Measurements from ENCODE around the gene GSX2.

The GSX2 gene

DNA sequence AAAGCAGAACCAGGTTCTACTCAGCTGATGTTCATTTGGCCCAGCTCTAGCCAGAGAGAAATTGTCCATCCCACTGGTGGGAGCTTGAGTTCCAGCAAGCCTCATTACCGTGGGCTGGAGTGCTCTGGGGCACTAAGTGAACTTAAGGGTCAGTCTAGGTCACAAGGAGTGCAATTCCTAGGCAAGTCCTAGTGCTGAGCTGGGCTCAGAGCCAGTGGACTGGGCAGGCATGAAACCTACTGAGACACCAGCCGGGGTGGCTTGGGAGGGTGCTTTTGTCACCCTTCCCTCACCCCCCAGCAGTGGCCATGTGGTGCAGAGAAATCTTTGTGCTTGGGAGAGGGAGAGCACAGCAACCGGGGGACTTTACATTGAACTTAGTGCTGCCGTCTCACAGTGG lies 39.4 kb downstream of the GSX2 start:
- in situ Hi-C loops (cut with MboI; ENCODE audit: low sequenced_read_pairs) = no loop called here
- Histone ChIP-seq H3K9me3 (no peaks in the 10 kb centered on the region), H3K4me1 (peaks cover 8% of the 10 kb centered on the region; the same call in 1 of the 2 replicates), H3K4me3 (no peak overlapping the region), H3K27me3 (ENCODE audit: low read depth) (no peaks in the 10 kb centered on the region), H3K36me3 (replicated peaks) (no peaks in the 10 kb centered on the region)
- no peak for DNase-seq (ENCODE audit: low spot score in 2 of 2)

DNA sequence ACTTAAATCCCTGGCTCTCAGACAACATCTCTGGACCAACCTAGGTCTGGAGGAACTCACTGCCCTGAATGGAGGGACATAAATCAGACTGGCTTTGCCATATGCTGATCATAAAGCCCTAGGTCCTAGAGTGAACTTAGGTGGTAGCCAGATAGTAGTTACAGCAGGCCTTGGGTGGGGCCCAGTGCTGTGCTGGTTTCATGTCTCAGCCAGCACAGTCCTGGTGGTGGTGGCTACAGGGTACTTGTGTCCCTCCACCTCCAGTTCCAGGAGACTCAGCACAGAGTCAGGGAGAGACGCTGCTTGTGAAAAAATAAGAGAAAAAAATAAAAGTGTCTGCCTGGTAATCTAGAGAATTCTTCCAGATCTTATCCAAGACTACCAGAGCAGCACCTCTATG lies 40.3 kb downstream of the GSX2 start:
- H3K36me3 ChIP-seq (replicated peaks) = no peaks in the 10 kb centered on the region
- in situ Hi-C loops (cut with MboI; ENCODE audit: low sequenced_read_pairs) = no loop called here
- DNase-seq (ENCODE audit: low spot score in 2 of 2) = no peak

DNA sequence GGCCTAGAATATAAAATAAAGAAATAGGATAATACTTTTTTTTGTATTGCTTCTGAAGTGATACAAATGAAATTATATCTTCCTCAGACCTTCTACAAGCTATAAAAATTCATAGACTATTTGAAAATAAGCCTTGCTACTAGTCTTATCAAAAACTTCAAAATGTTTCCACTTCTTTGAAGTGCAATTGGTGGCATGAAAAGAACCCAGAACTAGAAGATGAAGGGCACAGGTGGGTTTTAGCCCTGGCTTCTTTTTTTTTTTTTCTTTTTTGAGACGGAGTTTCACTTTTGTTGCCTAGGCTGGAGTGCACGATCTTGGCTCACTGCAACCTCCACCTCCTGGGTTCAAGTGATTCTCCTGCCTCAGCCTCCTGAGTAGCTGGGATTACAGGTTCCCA lies 44.2 kb downstream of the GSX2 start:
- Histone ChIP-seq H3K4me3 (no peak overlapping the region), H3K9me3 (0 out of 2 replicates have a peak, but pooled peaks cover 3% of the 10 kb centered on the region), H3K4me1 (peaks cover 3% of the 10 kb centered on the region; the same call in 1 of the 2 replicates), H3K36me3 (replicated peaks) (no peaks in the 10 kb centered on the region), H3K27me3 (ENCODE audit: low read depth) (no peaks in the 10 kb centered on the region)
- in situ Hi-C loops (cut with MboI; ENCODE audit: low sequenced_read_pairs) = no loop called here
- no peak for DNase-seq (ENCODE audit: low spot score in 2 of 2)

More for the DNA sequence above, 40.3 kb downstream of the GSX2 start:
- peaks cover 8% of the 10 kb centered on the region; the same call in 1 of the 2 replicates for H3K4me1 ChIP-seq
- H3K4me3 ChIP-seq = no peak overlapping the region
- H3K27me3 ChIP-seq (ENCODE audit: low read depth) = no peaks in the 10 kb centered on the region
- no peaks in the 10 kb centered on the region for H3K9me3 ChIP-seq

DNA sequence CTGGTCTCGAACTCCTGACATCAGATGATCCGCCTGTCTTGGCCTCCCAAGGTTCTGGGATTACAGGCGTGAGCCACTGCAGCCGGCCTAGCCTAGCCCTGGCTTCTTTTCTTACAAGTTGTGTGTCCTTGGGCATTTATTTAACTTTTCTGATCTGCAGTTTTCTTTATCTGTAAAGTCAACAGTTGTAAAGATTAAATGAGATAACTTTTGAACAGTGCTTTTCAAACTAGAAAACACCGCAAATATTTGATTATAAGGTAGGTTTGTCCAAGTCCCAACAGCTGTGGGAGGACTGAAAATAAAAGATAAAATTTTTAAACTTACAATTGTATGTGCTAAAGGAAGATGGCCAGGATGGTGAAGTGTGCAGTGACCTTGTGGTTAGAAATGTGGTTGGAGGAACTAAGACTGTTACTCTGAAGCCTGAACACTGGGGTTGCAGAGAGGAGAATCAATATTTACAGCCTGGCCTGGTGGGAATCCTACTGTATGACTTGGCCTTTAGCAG lies 44.8 kb downstream of the GSX2 start:
- H3K4me1 ChIP-seq = peaks cover 3% of the 10 kb centered on the region; the same call in 1 of the 2 replicates
- no peaks in the 10 kb centered on the region for H3K27me3 ChIP-seq (ENCODE audit: low read depth)
- in situ Hi-C loops (cut with MboI; ENCODE audit: low sequenced_read_pairs) = no loop called here
- DNase-seq (ENCODE audit: low spot score in 2 of 2) = no peak
- no peaks in the 10 kb centered on the region for H3K36me3 ChIP-seq (replicated peaks)
- no peak overlapping the region for H3K4me3 ChIP-seq
- H3K9me3 ChIP-seq = 0 out of 2 replicates have a peak, but pooled peaks cover 3% of the 10 kb centered on the region

DNA sequence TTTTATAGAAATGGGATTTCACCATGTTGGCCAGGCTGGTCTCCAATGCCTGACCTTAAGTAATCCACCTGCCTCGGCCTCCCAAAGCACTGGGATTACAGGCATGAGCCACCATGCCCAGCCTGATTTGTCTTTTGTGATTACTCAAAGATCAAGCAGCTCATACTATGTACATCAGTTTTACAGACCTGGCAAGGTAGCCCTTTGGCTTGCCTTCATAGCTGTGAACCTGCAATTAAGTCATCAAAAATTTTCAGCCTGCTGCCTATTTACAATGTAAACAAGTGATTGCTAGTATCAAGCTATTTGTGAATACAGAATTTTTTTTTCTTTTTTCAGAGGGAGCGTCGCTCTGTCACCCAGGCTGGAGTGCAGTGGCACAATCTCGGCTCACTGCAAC lies 46.2 kb downstream of the GSX2 start:
- no peaks in the 10 kb centered on the region for H3K36me3 ChIP-seq (replicated peaks)
- no peak for DNase-seq (ENCODE audit: low spot score in 2 of 2)
- in situ Hi-C loops (cut with MboI; ENCODE audit: low sequenced_read_pairs) = no loop called here
- no peak overlapping the region for H3K4me3 ChIP-seq
- no peaks in the 10 kb centered on the region for H3K27me3 ChIP-seq (ENCODE audit: low read depth)
- peaks cover 3% of the 10 kb centered on the region; the same call in 1 of the 2 replicates for H3K4me1 ChIP-seq
- H3K9me3 ChIP-seq = 0 out of 2 replicates have a peak, but pooled peaks cover 3% of the 10 kb centered on the region

DNA sequence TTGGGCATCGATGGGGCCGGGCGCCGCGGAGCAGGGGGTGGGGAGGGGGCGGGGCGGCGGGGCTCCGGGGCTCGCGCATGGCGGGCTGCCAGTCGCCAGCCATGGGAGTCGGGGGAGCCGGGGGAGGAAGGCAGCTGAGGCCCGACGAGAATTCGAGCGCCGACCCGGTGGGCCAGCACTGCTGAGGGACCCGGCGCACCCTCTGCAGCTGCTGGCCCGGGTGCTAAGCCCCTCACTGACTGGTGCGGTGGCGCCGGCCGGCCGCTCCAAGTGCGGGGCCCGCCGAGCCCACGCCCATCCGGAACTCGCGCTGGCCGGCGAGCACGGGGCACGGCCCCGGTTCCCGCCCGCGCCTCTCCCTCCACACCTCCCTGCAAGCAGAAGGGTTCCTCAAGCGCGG lies 49.4 kb downstream of the GSX2 start:
- no peaks in the 10 kb centered on the region for H3K36me3 ChIP-seq (replicated peaks)
- in situ Hi-C loops (cut with MboI; ENCODE audit: low sequenced_read_pairs) = no loop called here
- DNase-seq (ENCODE audit: low spot score in 2 of 2) = no peak

More for the DNA sequence above, 49.4 kb downstream of the GSX2 start:
- H3K27me3 ChIP-seq (ENCODE audit: low read depth) = no peaks in the 10 kb centered on the region
- H3K4me3 ChIP-seq = no peak overlapping the region
- no peaks in the 10 kb centered on the region for H3K4me1 ChIP-seq
- H3K9me3 ChIP-seq = 0 out of 2 replicates have a peak, but pooled peaks cover 3% of the 10 kb centered on the region

All from HAP-1 (cell line).